ENCODE measurements around the gene ABCA10. TPM values are rescaled to one million over a fixed set of nuclear protein-coding genes. Genes with fewer than 3 reads are reported as not detected.

The ABCA10 gene
- total and polyA plus RNA-seq, 2 of the 8 experiments (the other 6 are each of a cell fraction or from before 2014, with no cell fraction given): not detected

- H3K23me2 ChIP-seq (ENCODE audit: low read depth, low read length): no peaks in the 10 kb centered on the region
- no peak overlapping the region for H4K8ac ChIP-seq (ENCODE audit: extremely low read depth, insufficient read depth, low read length)
- no peak overlapping the region for H2AFZ ChIP-seq (ENCODE audit: low read length)
- H2AK5ac ChIP-seq (ENCODE audit: low read depth, low read length): no peak overlapping the region
- H3K27ac ChIP-seq (ENCODE audit: low read depth, low read length): no peak overlapping the region
- no peak overlapping the region for H3K4ac ChIP-seq (replicated peaks; ENCODE audit: insufficient read length, low read depth, low read length)
- H2BK20ac ChIP-seq (ENCODE audit: low read length): no peak overlapping the region
- no peak overlapping the region for H3K18ac ChIP-seq (ENCODE audit: extremely low read depth, low read length)
- ChIA-PET POLR2A (ENCODE audit: partially characterized antibody) (no interaction called here), CTCF (ENCODE audit: partially characterized antibody) (interaction anchor here (1.4 to 2.9 kb wide), 5 partner anchors 15 to 460 kb away, joined by 3 to 13 read pairs (median 3); no protein-coding TSS in a partner anchor)
- H3K56ac ChIP-seq (replicated peaks; ENCODE audit: insufficient read length, low read depth, low read length): no peak overlapping the region
- H2BK15ac ChIP-seq (ENCODE audit: low read length): no peak overlapping the region
- H3K14ac ChIP-seq (ENCODE audit: insufficient read length): no peak overlapping the region
- H4K20me1 ChIP-seq (replicated peaks in 1 of 2; ENCODE audit: control insufficient read depth in 1 of 2, insufficient read depth in 2 of 2, low read length in 2 of 2): no peaks in the 10 kb centered on the region
- FAIRE-seq: no peak
- H3K79me1 ChIP-seq (ENCODE audit: low read depth, low read length): no peaks in the 10 kb centered on the region
- TF ChIP-seq FOSL1 (IDR thresholded peaks at IDR 0.05; ENCODE audit: insufficient read depth, low read depth, low read length) (no peak), NRF1 (IDR thresholded peaks at IDR 0.05; ENCODE audit: low read depth, low read length) (no peak), SRF (IDR thresholded peaks at IDR 0.05; ENCODE audit: low read depth, low read length) (no peak), TAF1 (IDR thresholded peaks at IDR 0.05; ENCODE audit: low read depth, low read length) (no peak), JUN (IDR thresholded peaks at IDR 0.05; ENCODE audit: low read depth, low read length) (no peak)
- no peak overlapping the region for H2BK12ac ChIP-seq (ENCODE audit: low read depth, low read length)
- WGBS, 2 experiments (ENCODE audit: extremely low coverage in 1 of 2, insufficient coverage in 1 of 2, insufficient read length in 1 of 2, insufficient replicate concordance in 2 of 2, low coverage in 1 of 2, low lambda C conversion rate in 2 of 2, missing lambda C conversion rate in 1 of 2): 86% methylated on average over 1 of the region's 1 CpG; no CpG with 5 or more reads in 1 of the 2 experiments
- no peak overlapping the region for H4K5ac ChIP-seq (ENCODE audit: insufficient read length, low read depth, low read length)
- no peaks in the 10 kb centered on the region for H3K9me3 ChIP-seq (ENCODE audit: insufficient read depth in 2 of 2, low read depth in 1 of 2, low read length in 1 of 2)
- H3K79me2 ChIP-seq (ENCODE audit: control insufficient read depth in 1 of 2, insufficient read depth in 2 of 2, low read length in 2 of 2): no peaks in the 10 kb centered on the region
- no peak for DNase-seq (ENCODE audit: low read depth in 1 of 2, low spot score in 2 of 2)
- no peak overlapping the region for H4K91ac ChIP-seq (replicated peaks; ENCODE audit: insufficient read length, low read length)
- H3K23ac ChIP-seq (ENCODE audit: insufficient read length): no peak overlapping the region
- H3K4me1 ChIP-seq (replicated peaks in 1 of 4; ENCODE audit: control insufficient read depth in 3 of 4, insufficient read depth in 4 of 4, low read length in 3 of 4): no peaks in the 10 kb centered on the region
- no peaks in the 10 kb centered on the region for H3K27me3 ChIP-seq (replicated peaks in 1 of 4; ENCODE audit: control insufficient read depth in 3 of 4, extremely low read depth in 1 of 4, insufficient read depth in 3 of 4, low read length in 3 of 4)
- H2BK5ac ChIP-seq (ENCODE audit: low read depth, low read length): no peak overlapping the region
- no peak overlapping the region for H3K4me2 ChIP-seq (ENCODE audit: insufficient read depth in 1 of 2, low read depth in 2 of 2, low read length in 2 of 2)
- no peak overlapping the region for H2BK120ac ChIP-seq (replicated peaks; ENCODE audit: low read depth, low read length)
- H3K9ac ChIP-seq (replicated peaks in 1 of 4; ENCODE audit: extremely low read depth in 1 of 4, low read depth in 3 of 4, low read length in 3 of 4): no peak overlapping the region
- H3K36me3 ChIP-seq (ENCODE audit: control insufficient read depth in 2 of 4, insufficient read depth in 4 of 4, low read length in 3 of 4): no peaks in the 10 kb centered on the region
- no peak overlapping the region for H3K4me3 ChIP-seq (ENCODE audit: extremely low read depth in 1 of 4, insufficient read depth in 2 of 4, low read depth in 3 of 4, low read length in 4 of 4)
Observed at GRCh38 chr17:69231521-69231920, 2.9 kb upstream of the ABCA10 start.
